KMS-11 (cell line): ENCODE results near the gene JAKMIP1.

Experiments
- H2AFZ ChIP-seq: fragments of 200-600 bp; sonication (generic); 2 replicates; pipeline ENCODE4 v1.6.1; 2016; ENCODE audit warnings: antibody characterized with exemption, mixed run types, low read depth
- H3K27ac ChIP-seq: fragments of 200-600 bp; sonication (generic); 2 replicates; pipeline ENCODE4 v1.6.1; 2016; ENCODE audit warnings: mild to moderate bottlenecking, mixed run types
- H3K27me3 ChIP-seq: fragments of 200-600 bp; sonication (generic); 2 replicates; pipeline ENCODE4 v1.6.1; 2017; ENCODE audit warnings: mild to moderate bottlenecking, low read depth, mixed run types, moderate library complexity; ENCODE audit not compliant: insufficient read depth
- H3K36me3 ChIP-seq: fragments of 200-600 bp; sonication (generic); 2 replicates; pipeline ENCODE4 v1.6.1; 2017; ENCODE audit warnings: mild to moderate bottlenecking, mixed run types; ENCODE audit not compliant: insufficient read depth
- H3K4me1 ChIP-seq: fragments of 200-600 bp; sonication (generic); 2 replicates; pipeline ENCODE4 v1.6.1; 2016; ENCODE audit warnings: mild to moderate bottlenecking, low read depth, mixed run types; ENCODE audit not compliant: poor library complexity, severe bottlenecking
- H3K4me2 ChIP-seq: fragments of 200-600 bp; sonication (generic); 2 replicates; pipeline ENCODE4 v1.7.0; 2016; ENCODE audit warnings: mild to moderate bottlenecking, mixed run types
- H3K4me3 ChIP-seq: fragments of 200-600 bp; sonication (generic); IDR thresholded peaks from 2 replicates; pipeline ENCODE4 v1.6.1; 2017; ENCODE audit warnings: low read depth, low read length, mixed read lengths; ENCODE audit not compliant: insufficient read depth
- H3K79me2 ChIP-seq: fragments of 200-600 bp; sonication (generic); 2 replicates; pipeline ENCODE4 v1.6.1; 2016; ENCODE audit warnings: low read depth, mixed run types; ENCODE audit not compliant: insufficient read depth
- H3K9ac ChIP-seq: fragments of 200-600 bp; sonication (generic); 2 replicates; pipeline ENCODE4 v1.6.1; 2016; ENCODE audit warnings: mild to moderate bottlenecking, mixed run types
- H4K20me1 ChIP-seq: fragments of 200-600 bp; sonication (generic); 2 replicates; pipeline ENCODE4 v1.6.1; 2016; ENCODE audit warnings: mild to moderate bottlenecking, mixed run types; ENCODE audit not compliant: insufficient read depth
- TF ChIP-seq, protein P1 (sequence below): fragments of 200-600 bp; sonication (generic); conservative IDR thresholded peaks from 2 replicates; pipeline ENCODE4 v1.6.1; 2017; ENCODE audit warnings: low read depth, mild to moderate bottlenecking, antibody characterized with exemption, low read length, moderate library complexity, mixed read lengths

The JAKMIP1 gene

GRCh38 chr4:6020613-6021012 lies 179.7 kb downstream of the JAKMIP1 start:
- Histone ChIP-seq H3K79me2 (no peaks in the 10 kb centered on the region), H3K9ac (no peak overlapping the region), H3K4me1 (no peaks in the 10 kb centered on the region), H2AFZ (no peak overlapping the region), H4K20me1 (no peaks in the 10 kb centered on the region), H3K4me3 (no peak overlapping the region), H3K27me3 (no peaks in the 10 kb centered on the region; the same call in 1 of the 2 replicates), H3K36me3 (no peaks in the 10 kb centered on the region), H3K4me2 (no peak overlapping the region), H3K27ac (no peak overlapping the region)
- TF ChIP-seq, protein P1, sequence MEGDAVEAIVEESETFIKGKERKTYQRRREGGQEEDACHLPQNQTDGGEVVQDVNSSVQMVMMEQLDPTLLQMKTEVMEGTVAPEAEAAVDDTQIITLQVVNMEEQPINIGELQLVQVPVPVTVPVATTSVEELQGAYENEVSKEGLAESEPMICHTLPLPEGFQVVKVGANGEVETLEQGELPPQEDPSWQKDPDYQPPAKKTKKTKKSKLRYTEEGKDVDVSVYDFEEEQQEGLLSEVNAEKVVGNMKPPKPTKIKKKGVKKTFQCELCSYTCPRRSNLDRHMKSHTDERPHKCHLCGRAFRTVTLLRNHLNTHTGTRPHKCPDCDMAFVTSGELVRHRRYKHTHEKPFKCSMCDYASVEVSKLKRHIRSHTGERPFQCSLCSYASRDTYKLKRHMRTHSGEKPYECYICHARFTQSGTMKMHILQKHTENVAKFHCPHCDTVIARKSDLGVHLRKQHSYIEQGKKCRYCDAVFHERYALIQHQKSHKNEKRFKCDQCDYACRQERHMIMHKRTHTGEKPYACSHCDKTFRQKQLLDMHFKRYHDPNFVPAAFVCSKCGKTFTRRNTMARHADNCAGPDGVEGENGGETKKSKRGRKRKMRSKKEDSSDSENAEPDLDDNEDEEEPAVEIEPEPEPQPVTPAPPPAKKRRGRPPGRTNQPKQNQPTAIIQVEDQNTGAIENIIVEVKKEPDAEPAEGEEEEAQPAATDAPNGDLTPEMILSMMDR: no peak

GRCh38 chr4:6019316-6020263 lies 180.8 kb downstream of the JAKMIP1 start:
- Histone ChIP-seq H4K20me1 (no peaks in the 10 kb centered on the region), H3K4me2 (no peak overlapping the region), H3K27ac (no peak overlapping the region), H3K27me3 (no peaks in the 10 kb centered on the region; the same call in 1 of the 2 replicates), H3K36me3 (no peaks in the 10 kb centered on the region), H2AFZ (no peak overlapping the region), H3K79me2 (no peaks in the 10 kb centered on the region), H3K4me3 (no peak overlapping the region), H3K4me1 (no peaks in the 10 kb centered on the region), H3K9ac (no peak overlapping the region)
- TF ChIP-seq, protein P1: peak; percentile 85

DNA sequence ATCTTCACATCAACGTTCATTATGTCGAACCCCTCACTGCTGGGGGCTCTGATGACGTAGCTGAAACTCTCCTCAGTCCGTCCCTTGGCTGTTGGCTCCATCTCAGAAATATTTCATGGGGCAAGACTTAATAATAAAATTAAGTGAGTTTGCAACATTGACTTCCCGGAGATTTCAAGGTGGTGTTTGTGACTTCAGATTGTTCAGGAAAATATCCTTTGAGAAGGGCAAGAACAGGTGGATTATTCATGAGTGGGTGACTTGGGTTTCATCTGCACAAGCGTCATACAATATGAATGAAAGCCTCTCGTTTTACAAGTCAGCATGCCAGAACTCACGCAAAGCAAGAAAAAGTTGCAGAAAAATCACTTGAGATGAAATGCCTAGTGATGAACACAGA lies 182.0 kb downstream of the JAKMIP1 start, which contains the start of gene C4orf50:
C4orf50 (minus strand) TSS at position 101 of the 400 bp plus-strand sequence.
- H3K36me3 ChIP-seq: no peaks in the 10 kb centered on the region
- H2AFZ ChIP-seq: no peak within 1 kb of the TSS
- no peaks in the 10 kb centered on the region for H3K4me1 ChIP-seq
- H3K79me2 ChIP-seq: no peaks in the 10 kb centered on the region
- H3K27me3 ChIP-seq: no peaks in the 10 kb centered on the region; the same call in 1 of the 2 replicates
- H3K9ac ChIP-seq: no peak within 1 kb of the TSS
- no peaks in the 10 kb centered on the region for H4K20me1 ChIP-seq
- no peak within 1 kb of the TSS for H3K4me3 ChIP-seq
- no peak within 1 kb of the TSS for H3K27ac ChIP-seq
- TF ChIP-seq, protein P1: no peak
- H3K4me2 ChIP-seq: no peak within 1 kb of the TSS

DNA sequence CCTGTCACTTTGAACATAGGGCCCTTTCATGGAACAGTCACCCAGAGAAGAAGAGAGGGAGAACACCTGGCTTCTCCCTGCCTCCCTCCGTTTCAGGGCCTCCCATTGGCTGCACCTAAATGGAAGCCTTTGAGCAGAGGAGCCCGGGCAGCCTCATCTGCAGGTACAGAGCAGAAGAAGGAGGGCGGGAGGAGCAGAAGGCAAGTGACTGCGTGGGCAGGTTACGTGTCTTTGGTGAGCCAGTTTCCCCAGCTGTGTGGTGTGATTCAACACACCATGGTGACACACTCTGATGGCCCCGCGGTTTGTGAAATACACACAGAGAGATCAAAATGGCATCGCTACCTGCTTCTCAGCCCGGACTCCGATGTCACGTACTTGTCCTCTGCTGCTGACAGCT lies 182.5 kb downstream of the JAKMIP1 start:
- Histone ChIP-seq H3K4me3 (no peak overlapping the region), H3K79me2 (no peaks in the 10 kb centered on the region), H3K27me3 (no peaks in the 10 kb centered on the region; the same call in 1 of the 2 replicates), H4K20me1 (no peaks in the 10 kb centered on the region), H3K4me2 (no peak overlapping the region), H3K9ac (no peak overlapping the region), H3K36me3 (no peaks in the 10 kb centered on the region), H3K27ac (no peak overlapping the region), H3K4me1 (no peaks in the 10 kb centered on the region), H2AFZ (no peak overlapping the region)
- TF ChIP-seq, protein P1: no peak
